ENCODE results near the gene NPAS3. TPM values are rescaled to one million over a fixed set of nuclear protein-coding genes. Genes with fewer than 3 reads are reported as not detected.

NPAS3 gene
- total RNA-seq, 1 donor from 2014 or later, result 22.0 TPM

DNA sequence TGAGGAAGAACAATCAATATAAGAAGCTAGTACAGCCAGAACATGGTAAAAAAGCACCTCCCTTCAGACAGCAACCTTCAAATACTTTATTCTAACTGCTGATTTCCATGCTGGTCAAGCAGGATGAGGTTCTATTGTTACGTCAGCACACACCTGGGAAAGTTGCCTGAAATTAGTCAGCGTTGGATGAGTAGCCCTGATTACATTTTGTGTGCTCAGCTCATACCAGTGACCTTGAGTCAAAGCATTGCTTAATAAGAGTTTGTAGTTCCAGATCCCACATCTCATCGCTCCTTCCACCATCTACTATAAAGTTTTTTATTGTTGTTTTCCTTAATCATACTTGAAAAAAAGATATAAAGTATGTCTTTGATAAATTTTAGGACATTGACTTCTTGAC, 650.7 kb downstream of the NPAS3 start:
- no peak for FAIRE-seq

DNA sequence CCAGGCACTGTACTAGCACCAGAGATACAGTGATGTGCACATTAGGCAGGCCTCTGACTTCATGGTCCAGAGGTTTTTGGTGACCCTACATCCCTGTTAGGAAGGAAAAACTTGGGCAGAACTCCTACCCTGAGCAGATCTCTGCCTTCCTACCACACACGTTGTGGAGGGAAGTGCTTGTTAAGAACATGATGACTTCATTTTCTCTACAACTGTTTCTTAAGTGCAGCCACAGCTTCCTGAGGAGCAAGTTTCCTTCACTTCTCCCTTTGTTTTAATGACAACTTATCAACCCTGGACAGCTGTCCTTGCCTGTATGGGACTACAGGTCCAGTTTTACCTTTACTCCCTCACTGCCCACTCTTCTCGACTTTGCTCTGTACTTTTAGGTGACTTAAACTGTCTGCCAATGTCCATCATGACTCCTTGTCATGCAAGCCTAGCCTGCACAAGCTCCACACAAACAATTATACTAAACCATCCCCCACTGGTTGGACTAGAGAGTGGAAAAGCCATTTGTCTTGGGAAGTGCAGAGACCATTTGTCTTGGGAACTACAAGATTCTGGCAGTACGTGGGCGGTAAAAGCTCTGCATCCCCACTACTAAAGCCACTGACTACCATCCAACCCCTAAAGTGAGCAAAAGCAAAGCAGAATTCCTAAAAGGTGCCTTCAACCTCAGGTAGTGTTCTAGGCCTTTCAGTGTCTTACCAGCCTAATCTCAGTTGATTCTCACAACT, 652.4 kb downstream of the NPAS3 start:
- FAIRE-seq (no peak), DNase-seq (ENCODE audit: low spot score in 2 of 2) (no peak)

More for the DNA sequence above, 650.7 kb downstream of the NPAS3 start:
- DNase-seq (ENCODE audit: low spot score in 2 of 2), result no peak

DNA sequence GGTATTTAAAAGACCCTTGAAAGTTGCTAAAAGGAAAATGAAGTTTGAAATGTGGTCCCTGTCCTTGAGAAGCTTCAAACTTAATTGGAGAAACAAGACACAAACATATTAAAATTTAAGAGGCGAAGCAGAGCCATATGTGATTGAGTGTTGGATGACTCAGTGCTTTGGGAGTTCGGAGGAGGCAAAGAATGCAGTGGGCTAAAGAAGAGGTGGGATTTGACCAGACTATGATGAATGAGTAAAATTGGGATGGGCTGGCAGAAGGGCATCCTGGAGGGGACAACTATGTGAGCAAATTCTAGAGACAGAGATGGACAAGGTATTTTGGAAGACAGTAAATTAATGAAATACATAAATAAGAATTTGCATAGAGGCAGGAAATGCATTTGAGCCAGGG, 653.6 kb downstream of the NPAS3 start:
- no peak for FAIRE-seq

DNA sequence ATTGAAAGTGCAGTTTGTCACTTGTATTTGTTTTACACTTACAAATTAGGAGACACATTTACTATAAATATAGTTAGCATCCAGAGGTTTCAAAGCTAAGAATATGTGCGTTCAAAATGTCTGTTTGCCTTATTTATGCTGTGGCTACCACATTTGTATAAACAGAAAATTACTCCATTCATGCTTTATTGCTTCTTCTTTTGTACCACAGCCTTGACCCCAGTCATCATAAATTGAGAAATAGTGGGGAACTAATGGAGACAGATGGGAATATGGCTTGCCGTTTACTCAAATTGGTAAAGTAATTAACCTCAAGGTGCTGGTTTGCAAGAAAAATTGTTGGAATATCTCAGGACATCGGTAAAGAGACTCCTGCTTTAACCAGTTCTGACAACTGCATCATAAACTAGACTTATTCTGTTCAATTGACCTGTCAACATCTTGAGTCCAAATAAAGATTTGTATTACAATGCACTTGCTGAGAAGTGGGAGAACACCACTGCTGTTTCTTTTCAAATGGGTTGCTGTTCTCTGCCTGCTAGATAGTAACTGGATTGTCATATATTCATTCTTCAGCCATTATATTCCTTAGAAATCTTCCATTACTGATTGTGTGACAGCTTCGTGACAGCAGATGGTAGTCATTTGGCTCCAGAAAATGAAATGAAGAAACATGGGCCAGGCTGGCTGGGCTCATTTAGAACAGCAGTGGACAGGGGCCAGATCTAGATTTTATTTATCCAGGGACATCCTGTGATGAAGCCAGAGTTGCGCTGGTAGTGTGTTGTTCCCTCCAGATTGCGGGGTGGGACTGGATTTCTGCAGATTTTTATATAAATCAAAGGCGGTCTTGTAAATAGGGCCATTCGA, 657.8 kb downstream of the NPAS3 start:
- DNase-seq (ENCODE audit: low spot score in 2 of 2), result no peak
- no peak for FAIRE-seq

More for the DNA sequence above, 653.6 kb downstream of the NPAS3 start:
- no peak for DNase-seq (ENCODE audit: low spot score in 2 of 2)

DNA sequence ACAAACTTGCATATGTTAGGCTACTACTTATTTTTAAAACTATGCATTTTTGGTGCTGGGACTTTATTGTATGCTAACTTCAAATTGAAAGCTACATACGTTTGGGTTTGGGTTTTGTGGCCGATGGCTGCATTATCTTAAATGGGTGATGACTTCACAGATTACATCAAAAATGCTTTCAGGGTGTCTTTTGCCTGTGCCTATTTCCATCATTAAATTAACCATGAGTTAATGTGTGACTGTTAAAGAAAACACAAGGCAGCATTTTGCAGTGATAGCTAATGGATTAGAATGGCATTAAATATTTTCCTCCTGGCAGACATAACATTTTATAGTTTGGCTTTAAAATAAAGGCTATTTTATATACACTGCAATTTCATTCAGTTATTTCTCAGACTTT, 659.9 kb downstream of the NPAS3 start:
- FAIRE-seq (no peak), DNase-seq (ENCODE audit: low spot score in 2 of 2) (no peak)

DNA sequence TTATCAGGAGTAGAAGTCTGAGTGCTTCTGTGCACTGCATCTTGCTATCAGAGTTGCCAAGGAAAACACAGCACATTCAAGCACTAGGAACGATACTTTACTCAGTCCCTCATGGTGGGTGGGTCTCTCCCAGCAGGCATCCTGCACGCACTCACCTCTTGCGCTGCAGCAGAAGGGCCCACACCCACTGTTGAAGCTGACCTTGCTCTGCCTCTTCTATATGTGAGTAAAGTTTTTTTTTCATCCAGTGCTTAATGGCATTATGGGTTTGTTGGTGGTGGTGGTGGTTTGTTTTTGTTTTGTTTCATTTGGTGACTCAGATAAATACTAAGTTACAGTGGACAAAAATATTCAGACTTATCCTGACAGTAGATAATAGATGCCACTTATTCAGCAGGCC, 663.7 kb downstream of the NPAS3 start:
- FAIRE-seq (no peak), DNase-seq (ENCODE audit: low spot score in 2 of 2) (no peak)

DNA sequence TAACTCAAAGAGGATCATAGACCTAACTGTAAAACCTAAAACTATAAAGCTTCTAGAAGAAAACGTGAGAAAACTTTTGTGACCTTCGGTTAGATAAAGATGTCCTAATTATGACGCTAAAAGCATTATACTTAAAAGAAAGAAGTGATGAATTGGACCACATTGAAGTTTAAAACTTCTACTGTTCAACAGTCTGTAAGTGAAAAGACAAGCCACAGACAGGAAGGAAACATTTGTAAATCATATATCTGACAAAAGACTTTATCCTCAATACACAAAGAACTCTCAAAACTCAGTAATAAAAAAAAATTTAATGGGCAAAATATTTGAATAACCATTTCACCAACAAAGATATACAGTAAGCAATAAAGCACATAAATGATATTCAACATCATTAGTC, 667.9 kb downstream of the NPAS3 start:
- DNase-seq (ENCODE audit: low spot score in 2 of 2), result no peak
- FAIRE-seq, result no peak

DNA sequence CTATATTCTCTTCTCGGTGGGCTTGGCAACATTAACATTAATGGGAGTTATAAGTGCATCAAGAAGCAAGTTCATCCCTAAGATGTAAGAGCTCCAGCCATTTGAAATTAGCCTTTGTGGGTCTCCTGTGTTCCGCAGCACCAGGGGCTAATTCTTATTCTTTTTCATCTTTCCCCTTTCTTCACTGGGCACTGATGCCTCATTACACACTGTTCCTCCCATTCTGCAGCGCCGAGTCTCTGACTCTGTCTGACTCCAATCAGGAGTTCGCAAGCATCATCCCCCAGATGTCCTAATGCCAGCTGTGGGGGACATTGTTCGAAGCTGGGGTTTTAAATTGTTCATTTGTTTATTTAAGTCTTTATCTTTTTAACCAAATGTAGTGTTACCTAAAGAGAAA, 670.9 kb downstream of the NPAS3 start:
- FAIRE-seq, result no peak
- DNase-seq (ENCODE audit: low spot score in 2 of 2), result no peak

DNA sequence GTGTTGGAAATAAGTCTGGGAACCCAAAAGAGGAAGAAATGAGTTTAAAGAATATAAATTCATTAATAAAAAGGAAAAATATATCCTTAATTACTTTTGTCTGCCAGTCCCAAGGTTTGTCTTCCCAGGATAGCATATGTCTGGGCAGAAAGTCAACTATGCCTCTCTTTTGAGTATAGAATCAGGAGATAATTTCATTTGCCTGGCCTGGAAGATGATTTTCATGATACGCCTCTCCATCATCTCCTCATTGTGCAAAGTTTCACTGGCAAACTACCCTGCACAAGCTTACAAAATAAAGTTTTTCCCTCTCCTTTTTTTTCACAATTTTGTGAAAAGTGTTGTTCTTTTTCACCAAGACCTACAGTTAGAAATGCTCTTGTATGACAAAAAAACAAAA, 671.4 kb downstream of the NPAS3 start:
- FAIRE-seq (no peak), DNase-seq (ENCODE audit: low spot score in 2 of 2) (no peak)

DNA sequence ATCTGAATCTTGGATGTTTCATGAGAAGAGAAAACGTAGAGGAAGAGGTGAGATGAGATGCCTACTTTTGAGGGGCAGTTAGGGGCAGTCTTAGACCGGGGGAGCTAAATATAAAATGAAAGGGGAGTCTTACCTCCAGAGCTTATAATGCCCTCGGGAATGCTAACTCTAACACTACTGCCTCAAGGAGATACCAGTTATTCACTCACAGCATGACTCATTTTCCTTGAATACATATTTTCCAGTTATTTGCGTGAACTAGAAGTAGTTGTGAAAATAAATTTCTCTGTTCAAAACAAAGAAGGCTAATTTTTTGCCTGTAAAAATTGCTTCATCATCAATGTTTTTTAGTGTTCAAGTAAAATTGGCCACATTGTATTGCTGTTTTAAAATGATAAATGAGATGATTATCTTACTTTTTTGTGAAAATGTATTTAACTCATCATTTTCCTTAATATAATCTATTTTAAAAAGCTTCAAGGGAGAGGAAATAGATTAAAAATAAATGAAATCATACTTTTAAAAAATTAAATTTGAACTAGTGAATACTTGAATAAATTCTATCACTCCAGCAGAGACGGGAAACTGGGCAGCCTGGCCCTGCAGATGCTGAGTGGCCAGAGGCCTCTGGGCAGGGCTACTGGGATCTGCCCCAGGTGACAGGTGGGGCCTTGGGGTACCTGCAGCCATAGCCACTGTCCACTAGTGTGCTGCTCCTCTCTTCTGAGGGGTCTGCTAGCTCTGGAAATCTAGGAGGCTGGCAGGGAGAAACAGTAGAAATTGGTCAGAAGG, 672.9 kb downstream of the NPAS3 start:
- FAIRE-seq, result no peak
- no peak for DNase-seq (ENCODE audit: low spot score in 2 of 2)

DNA sequence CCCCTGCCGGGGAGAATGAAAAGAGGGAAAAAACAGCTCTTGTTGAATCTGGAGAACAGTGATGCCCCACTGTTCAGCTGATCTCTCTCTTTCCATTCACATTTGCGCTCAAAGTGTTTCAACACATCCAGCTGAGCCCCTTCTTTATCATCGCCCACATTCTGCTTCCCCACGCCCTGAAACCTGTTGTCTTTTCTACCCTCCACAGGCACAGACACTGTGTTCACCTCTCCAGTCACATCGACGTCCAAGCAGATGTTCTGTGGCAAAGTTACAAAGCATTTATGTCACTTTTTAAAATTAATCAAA, 673.5 kb downstream of the NPAS3 start:
- FAIRE-seq (no peak), DNase-seq (ENCODE audit: low spot score in 2 of 2) (no peak)

DNA sequence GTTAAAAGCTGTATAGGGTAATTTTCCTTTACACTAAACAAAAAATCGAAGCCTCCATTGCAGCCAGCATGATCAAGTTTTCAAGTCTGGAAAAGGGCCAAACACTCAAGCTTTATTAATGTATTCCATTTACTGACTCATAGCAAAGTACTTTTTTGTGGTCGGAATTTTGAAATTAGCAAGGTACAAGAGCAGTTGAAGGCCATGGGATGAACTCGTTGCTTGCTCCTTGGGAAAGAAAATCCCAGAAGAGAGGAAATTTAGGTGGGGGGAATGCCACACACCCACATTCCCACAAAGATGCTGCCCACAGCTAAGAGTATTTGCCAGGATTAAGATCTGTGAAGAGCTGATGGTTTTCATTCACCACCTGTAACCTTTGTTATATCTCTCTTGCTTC, 678.5 kb downstream of the NPAS3 start:
- DNase-seq (ENCODE audit: low spot score in 2 of 2), result no peak
- no peak for FAIRE-seq

DNA sequence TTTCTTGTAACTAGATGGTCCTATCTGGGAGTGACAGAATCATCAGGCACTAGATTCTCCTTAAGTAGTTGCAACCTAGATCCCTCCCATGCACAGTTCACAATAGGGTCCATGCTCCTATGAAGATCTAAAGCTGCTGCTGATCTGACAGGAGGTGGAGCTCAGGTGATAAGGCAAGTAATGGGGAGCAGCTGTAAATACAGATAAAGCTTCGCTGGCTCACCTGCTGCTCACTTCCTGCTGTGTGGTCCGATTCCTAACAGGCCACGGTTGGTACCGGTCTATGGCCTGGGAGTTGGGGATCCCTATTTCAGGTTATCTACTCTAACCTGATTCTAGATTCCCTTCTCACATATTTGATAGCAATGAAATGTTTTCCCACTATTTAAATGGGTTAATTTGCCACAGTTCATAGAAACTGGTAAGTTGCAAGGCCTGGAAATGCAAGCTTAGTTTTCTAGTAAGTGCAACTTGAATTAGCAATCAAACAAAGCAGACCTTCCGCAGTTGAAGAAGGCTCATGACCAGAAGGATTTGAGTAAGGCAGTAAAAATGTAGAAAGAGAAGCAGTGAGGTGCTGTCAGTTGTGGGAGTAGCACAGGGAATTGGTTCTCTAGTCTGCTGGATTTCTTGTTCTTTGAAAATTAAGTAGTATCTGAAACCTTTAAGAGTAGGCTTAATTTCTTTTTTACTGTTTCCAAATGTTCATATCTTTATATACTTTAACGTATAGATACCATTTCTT, 679.9 kb downstream of the NPAS3 start:
- FAIRE-seq, result no peak
- no peak for DNase-seq (ENCODE audit: low spot score in 2 of 2)

DNA sequence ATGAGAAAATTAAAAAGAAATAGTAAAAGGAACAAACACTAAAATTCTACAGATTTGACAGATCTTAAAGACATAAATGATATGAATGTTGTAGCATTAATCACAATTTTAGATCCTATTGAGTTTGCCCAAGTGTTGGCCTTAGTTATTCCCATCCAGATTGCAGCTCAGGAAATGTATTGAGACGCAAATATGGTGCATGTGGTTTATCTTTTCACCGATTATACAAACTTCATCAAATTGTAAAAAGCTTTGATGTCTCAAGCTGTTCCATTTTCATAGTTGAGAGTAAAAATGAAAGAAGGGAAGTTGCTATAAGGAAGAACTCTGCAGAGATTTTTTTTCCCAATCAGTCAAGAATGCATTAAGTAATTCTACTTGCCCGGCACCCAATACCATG, 683.8 kb downstream of the NPAS3 start:
- FAIRE-seq, result no peak
- no peak for DNase-seq (ENCODE audit: low spot score in 2 of 2)

DNA sequence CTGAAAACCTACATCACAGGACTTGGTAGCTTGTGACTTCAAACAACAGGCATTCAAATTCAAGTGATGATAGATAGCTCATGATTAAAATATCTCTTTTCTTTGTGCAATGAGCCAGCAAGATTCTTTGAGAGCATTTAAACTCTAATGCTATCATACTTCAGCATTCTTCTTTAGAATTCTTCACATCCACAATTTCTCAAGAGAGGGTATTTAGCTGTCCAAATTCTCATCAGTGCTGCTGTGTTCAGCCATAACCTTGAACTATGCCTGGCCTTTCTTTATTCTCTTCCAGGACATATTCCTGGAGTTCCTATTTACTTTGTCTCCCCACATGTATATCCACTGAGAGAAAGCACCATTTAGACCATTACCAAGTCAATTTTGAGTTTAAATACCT, 691.1 kb downstream of the NPAS3 start:
- DNase-seq (ENCODE audit: low spot score in 2 of 2) (no peak), FAIRE-seq (no peak)

DNA sequence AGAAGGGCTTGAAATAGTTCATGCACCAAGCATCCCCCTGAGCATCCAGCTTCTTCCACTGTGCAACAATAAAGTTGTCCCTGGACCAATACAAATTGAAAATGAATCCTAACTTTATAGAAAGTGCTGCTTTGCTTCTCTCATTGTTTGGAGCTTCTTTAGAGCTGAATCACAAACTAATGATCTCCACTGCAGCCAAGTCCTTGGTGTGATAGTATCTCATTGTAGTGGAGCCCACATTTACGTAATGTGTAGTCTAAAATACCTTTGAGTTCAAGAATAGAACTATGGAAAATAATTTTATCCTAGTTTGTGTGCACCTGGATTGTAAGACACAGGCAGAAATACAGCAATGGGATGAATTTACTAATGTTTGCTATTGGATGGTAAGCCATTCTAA, 692.3 kb downstream of the NPAS3 start:
- FAIRE-seq, result no peak
- no peak for DNase-seq (ENCODE audit: low spot score in 2 of 2)

DNA sequence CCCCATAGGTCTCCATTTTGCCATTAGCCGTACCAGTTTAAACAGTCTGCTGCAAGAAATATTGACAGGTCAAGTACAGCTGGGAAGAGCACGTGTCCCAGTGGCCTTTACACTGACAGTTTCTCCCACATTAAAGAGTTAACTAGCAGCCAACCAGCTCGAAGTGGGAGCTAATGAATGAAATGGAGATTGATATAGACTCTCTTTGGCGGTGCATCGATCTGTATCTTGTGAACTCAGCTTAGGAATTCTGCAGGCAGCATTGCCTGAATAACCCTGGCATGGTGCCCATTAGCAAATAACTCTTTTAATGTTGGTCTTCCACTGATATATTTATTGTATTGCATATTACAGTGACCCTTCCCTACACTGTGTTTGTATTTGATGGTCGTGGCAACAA, 692.8 kb downstream of the NPAS3 start:
- no peak for DNase-seq (ENCODE audit: low spot score in 2 of 2)

DNA sequence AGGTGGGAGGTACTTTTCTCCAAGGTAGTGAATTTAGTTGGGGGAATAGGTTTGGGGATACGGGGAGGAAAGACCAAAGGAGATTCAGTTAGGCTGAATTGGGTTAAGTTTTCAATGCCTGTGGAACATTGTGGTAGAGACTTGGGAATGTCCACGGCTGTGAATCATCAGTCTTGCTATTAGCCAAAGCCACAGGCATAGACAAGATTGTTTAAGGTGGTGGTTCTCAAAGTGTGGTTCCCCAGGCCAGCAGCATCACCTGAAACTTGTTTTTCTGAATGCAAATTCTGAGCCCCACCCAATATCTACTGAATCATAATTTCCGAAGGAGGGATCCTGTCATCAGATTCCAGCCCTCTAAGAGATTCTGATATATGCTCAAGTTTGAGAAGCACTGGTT, 696.0 kb downstream of the NPAS3 start:
- no peak for DNase-seq (ENCODE audit: low spot score in 2 of 2)
- FAIRE-seq, result no peak

More for the DNA sequence above, 692.8 kb downstream of the NPAS3 start:
- no peak for FAIRE-seq

DNA sequence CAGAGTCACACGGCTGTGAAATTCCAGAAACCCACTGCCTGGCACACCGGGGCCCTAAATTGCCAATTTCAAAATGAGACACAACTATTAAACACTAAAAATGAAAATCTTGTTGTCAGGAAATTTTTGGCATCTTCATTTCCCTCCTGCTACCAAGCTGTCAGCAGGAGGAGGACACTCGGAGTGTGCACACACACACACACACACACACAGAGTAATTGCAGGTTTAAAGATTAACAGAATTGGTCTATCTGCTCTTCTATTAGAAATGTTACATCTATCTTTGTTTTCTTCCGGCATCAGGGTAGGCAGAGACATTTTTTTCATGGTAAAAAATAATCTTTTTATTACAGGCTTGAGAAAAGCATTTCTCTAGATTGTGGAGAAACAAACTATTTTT, 698.0 kb downstream of the NPAS3 start:
- DNase-seq (ENCODE audit: low spot score in 2 of 2) (no peak), FAIRE-seq (no peak)

DNA sequence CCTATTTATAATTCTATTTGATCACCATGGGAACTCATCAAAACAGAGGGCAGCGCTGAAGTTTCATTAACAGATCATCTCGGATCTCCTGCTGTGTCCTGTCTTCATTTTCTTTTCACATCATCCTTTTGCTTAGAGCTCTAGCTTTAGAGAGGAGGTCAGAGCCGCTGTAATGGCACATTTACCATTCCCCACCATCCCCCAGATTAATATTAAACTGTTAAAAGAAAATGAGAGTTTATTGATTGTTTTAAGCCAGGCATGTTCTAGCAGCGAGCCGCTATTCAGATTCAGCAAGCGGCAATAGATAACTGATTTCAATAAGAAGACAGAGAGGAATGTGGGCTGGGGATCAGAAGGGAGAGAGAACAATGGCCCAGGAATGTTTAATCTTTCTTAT, 703.4 kb downstream of the NPAS3 start:
- DNase-seq (ENCODE audit: low spot score in 2 of 2), result no peak
- FAIRE-seq, result no peak

Measured in frontal cortex (tissue), 4 donors.